GM12864 (cell line): ENCODE results near the gene TRMT6.
A peak's percentile ranks its signal among the peaks of the same experiment; 100 is the strongest.

Source experiments
- DNase-seq: peaks from one replicate; pipeline ENCODE4 v3.0.0-alpha.2; 2011; ENCODE audit warnings: low read depth
- H3K4me3 ChIP-seq: 2 replicates; pipeline ENCODE4 v1.5.1; 2011; ENCODE audit warnings: mild to moderate bottlenecking, low read depth, low read length, control low read depth
- TF ChIP-seq, protein P1 (sequence below): IDR thresholded peaks from 2 replicates; pipeline ENCODE4 v1.5.1; 2011; ENCODE audit warnings: low read depth, mild to moderate bottlenecking, moderate library complexity, low read length, control low read depth, inconsistent platforms; ENCODE audit errors: missing control alignments

Gene TRMT6, protein sequence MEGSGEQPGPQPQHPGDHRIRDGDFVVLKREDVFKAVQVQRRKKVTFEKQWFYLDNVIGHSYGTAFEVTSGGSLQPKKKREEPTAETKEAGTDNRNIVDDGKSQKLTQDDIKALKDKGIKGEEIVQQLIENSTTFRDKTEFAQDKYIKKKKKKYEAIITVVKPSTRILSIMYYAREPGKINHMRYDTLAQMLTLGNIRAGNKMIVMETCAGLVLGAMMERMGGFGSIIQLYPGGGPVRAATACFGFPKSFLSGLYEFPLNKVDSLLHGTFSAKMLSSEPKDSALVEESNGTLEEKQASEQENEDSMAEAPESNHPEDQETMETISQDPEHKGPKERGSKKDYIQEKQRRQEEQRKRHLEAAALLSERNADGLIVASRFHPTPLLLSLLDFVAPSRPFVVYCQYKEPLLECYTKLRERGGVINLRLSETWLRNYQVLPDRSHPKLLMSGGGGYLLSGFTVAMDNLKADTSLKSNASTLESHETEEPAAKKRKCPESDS

DNA sequence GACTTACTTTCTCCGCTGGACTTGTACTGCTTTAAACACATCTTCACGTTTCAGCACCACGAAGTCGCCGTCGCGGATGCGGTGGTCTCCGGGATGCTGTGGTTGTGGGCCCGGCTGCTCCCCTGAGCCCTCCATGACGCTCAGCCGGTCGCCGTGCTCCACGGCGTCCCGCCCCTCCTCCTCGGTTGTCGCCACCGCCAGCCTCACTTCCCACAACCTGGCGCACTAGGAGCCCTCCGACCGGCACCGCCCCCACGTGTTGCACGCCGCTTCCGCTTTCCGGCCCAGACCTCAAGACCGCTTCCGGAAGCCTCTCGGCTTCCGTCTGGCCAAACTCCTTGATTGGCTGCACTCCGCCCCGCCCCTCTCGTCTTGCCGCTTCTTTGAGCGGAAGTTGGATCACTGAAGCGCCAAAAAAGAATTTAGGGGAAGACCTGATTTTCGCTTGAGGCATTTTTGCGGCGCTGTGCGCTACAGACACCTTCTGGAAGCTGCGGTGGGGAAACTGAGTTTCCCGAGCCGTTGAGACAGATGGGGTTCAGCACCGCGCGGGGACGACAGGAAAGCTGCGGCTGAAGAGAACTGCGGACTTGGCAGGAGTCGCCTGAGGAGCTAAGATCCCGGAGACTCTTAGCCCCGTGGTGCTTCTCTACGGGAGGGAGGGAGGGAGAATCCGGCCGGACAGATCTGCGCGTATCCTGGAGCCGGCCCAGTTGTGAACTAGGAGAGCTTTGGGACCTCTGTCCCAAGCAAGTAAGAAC, at the start of gene TRMT6, which contains the start of gene MCM8:
Gene TRMT6, minus strand, starts transcription at position 263 of the 761 bp plus-strand sequence. Its CDS starts 128 bp downstream, at position 135.
Gene MCM8, plus strand, starts transcription at position 382 of the 761 bp plus-strand sequence. CDS start 1,364 bp downstream, outside the sequence.
- TF ChIP-seq, protein P1, sequence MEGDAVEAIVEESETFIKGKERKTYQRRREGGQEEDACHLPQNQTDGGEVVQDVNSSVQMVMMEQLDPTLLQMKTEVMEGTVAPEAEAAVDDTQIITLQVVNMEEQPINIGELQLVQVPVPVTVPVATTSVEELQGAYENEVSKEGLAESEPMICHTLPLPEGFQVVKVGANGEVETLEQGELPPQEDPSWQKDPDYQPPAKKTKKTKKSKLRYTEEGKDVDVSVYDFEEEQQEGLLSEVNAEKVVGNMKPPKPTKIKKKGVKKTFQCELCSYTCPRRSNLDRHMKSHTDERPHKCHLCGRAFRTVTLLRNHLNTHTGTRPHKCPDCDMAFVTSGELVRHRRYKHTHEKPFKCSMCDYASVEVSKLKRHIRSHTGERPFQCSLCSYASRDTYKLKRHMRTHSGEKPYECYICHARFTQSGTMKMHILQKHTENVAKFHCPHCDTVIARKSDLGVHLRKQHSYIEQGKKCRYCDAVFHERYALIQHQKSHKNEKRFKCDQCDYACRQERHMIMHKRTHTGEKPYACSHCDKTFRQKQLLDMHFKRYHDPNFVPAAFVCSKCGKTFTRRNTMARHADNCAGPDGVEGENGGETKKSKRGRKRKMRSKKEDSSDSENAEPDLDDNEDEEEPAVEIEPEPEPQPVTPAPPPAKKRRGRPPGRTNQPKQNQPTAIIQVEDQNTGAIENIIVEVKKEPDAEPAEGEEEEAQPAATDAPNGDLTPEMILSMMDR: no peak
- H3K4me3 ChIP-seq: peak within 1 kb of the TSS; percentile 86

DNA sequence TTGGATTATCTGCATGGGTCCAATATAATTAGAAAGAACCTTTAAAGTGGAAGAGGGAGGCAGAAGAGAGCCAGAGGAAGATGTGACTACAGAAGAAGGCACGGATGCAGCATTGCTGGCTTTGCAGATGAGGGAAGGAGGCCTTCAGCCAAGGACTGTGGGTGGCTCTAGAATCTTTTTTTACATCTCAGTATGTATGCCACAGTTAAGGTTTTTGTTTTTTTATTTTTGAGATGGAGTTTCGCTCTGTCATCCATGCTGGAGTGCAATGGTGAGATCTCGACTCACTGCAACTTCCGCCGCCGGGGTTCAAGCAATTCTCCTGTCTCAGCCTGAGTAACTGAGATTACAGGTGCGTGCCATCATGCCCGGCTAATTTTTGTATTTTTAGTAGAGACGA, 49.5 kb upstream of the TRMT6 start:
- H3K4me3 ChIP-seq: no peak overlapping the region
- DNase-seq: no peak
- TF ChIP-seq, protein P1: no peak

More for the DNA sequence above, at the start of gene TRMT6, which contains the start of gene MCM8:
- DNase-seq: peak; percentile 93

DNA sequence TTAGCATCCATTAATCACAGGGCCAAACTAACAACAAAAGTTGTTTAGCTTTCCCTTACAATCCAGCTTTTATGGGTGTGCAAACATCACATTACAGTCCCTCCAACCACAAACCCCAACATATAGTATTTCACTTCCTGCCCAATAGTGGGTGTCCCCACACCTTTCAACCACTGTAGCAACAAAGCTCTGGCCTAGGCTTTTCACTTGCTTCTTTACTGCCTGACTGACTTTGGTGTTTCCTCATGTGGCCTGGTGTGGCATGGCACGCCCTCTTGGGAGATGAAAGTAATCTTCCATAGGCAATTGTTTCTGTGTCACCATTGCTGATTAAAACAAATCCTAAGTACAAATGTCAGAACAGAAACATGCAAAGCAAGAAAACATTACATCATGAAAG, 46.4 kb upstream of the TRMT6 start:
- H3K4me3 ChIP-seq: no peak overlapping the region
- TF ChIP-seq, protein P1: peak; percentile 16
- no peak for DNase-seq

DNA sequence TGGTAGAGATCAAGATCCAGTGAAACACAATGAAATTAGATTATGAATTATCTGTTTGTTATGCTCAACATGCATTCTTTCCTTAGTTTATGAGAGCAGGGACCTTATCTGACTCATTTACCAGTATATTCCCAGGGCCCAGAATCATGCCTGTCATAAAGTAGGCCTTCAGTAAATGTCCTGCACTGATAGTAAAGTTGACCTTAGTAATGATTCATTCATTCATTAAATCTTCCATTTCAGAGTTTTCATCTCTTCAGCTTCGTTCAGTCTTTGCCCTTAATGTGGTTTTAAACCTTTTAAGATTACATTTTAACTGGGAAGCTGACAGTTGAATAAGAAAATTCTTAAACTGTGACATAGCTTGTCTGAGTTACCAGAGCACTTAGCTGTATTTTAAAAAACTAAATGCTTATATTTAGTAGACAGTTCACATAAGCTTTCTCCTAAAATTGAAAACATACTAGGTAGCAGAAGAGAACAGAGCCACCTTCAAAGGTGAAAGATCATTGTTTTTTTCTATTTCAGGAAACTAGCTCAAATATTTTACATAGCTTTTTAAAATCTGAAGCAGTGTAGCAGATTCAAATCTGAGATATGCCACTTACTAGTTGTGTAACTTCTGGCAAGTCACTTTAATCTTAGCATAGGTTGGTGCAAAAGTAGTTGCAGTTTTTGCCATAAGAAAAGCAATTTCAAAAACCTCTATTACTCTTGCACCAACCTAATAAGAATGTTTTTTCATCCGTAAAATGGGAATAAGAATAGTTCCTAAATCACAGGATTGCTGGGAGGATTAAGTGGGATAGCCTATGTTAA, 41.5 kb upstream of the TRMT6 start:
- TF ChIP-seq, protein P1: no peak
- no peak overlapping the region for H3K4me3 ChIP-seq
- DNase-seq: no peak

DNA sequence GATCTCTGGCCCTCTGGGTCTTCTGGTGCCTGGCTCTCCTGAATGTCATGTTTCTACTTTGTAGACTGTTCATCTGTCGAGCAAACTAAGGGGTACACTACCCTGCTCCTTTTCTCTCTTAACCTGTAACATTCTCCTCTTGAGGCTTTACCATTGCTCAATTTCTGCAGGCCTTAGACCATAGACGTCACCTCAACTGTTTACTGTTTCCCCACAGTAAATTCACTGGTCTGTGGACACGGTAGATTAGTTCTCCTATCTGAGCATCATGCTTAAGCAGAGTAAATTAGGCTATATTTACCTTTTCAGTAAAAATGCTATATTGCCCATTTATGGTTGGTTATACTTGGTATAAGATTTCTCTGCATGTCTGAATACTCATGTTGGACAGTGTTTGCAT, 40.6 kb upstream of the TRMT6 start:
- H3K4me3 ChIP-seq: no peak overlapping the region
- TF ChIP-seq, protein P1: no peak
- no peak for DNase-seq

DNA sequence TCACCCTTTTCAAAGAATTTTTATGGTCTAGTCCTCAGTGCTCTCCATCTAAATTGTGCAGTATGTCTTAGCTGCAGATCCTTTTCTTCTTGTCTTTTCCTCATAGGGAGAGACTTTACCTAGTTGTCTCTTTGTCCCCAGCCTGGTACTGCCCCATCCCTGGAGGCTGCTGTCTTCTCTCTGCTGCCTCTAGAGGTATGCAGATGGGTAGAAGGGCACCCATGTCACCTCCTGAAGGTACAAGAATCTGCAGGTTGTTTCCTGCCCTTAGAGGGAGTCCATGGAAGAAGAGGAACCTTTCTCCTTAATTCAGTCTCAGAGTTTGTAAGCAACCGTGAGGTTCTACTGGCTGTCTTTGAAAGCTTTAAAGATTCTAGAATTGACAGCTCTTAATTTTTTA, 39.2 kb upstream of the TRMT6 start:
- DNase-seq: no peak
- H3K4me3 ChIP-seq: no peak overlapping the region
- TF ChIP-seq, protein P1: no peak
